ENCODE results near the gene SASH1. TPM values are rescaled to one million over a fixed set of nuclear protein-coding genes. Genes with fewer than 3 reads are reported as not detected.

Gene SASH1
- total RNA-seq, 5 donors from 2014 or later (not counting 1 experiment from before 2014, with no cell fraction given) = 0.26 to 5.5 (median 0.95) TPM

- no peak overlapping the region for H3K27ac Mint-ChIP-seq
- no peaks in the 10 kb centered on the region for H3K36me3 Mint-ChIP-seq
- no peak overlapping the region for H3K4me3 Mint-ChIP-seq
- CTCF ChIA-PET = no interaction called here
- Histone ChIP-seq H3K4me1 (ENCODE audit: control insufficient read depth in 1 of 2, extremely low read depth in 1 of 2, insufficient read depth in 2 of 2, low read length in 2 of 2) (no peaks in the 10 kb centered on the region), H3K36me3 (ENCODE audit: control insufficient read depth in 2 of 2, extremely low read depth in 1 of 2, insufficient read depth in 1 of 2, low read length in 1 of 2) (no peaks in the 10 kb centered on the region), H3K9me3 (no peaks in the 10 kb centered on the region), H3K27ac (ENCODE audit: low read length) (no peak overlapping the region), H3K4me3 (ENCODE audit: control insufficient read depth in 1 of 2, extremely low read depth in 1 of 2, low read length in 1 of 2) (no peak overlapping the region), H3K27me3 (replicated peaks in 1 of 2; ENCODE audit: control insufficient read depth in 2 of 2, extremely low read depth in 1 of 2, insufficient read depth in 2 of 2, low read length in 1 of 2) (peaks cover 0 to 2% of the 10 kb centered on the region in 2 experiments)
- no peaks in the 10 kb centered on the region for H3K4me1 Mint-ChIP-seq
- DNase-seq = no peak
- POLR2A ChIA-PET = no interaction called here
- WGBS (ENCODE audit: insufficient coverage) = 20% methylated on average over 1 of the region's 5 CpGs
- ATAC-seq (replicated peaks in 1 of 4) = no peak
- H3K27me3 Mint-ChIP-seq = peaks cover 6 to 16% of the 10 kb centered on the region in 2 donors
- H3K9me3 Mint-ChIP-seq = no peaks in the 10 kb centered on the region
These were observed 76.8 kb downstream of the SASH1 start for GRCh38 chr6:148419430-148419829.

- DNase-seq (no peak), ATAC-seq (replicated peaks in 1 of 4) (no peak)
- Histone ChIP-seq H3K4me1 (ENCODE audit: control insufficient read depth in 1 of 2, extremely low read depth in 1 of 2, insufficient read depth in 2 of 2, low read length in 2 of 2) (no peaks in the 10 kb centered on the region), H3K27me3 (replicated peaks in 1 of 2; ENCODE audit: control insufficient read depth in 2 of 2, extremely low read depth in 1 of 2, insufficient read depth in 2 of 2, low read length in 1 of 2) (peaks cover 0 to 1% of the 10 kb centered on the region in 2 experiments), H3K36me3 (ENCODE audit: control insufficient read depth in 2 of 2, extremely low read depth in 1 of 2, insufficient read depth in 1 of 2, low read length in 1 of 2) (no peaks in the 10 kb centered on the region), H3K27ac (ENCODE audit: low read length) (no peak overlapping the region), H3K9me3 (no peaks in the 10 kb centered on the region), H3K4me3 (ENCODE audit: control insufficient read depth in 1 of 2, extremely low read depth in 1 of 2, low read length in 1 of 2) (no peak overlapping the region)
- H3K27me3 Mint-ChIP-seq = peaks cover 6 to 20% of the 10 kb centered on the region in 2 donors
- H3K9me3 Mint-ChIP-seq = no peaks in the 10 kb centered on the region
- ChIA-PET POLR2A (no interaction called here), CTCF (no interaction called here)
- H3K4me3 Mint-ChIP-seq = no peak overlapping the region
- peaks cover 0 to 3% (median 0%) of the 10 kb centered on the region in 3 donors for H3K4me1 Mint-ChIP-seq
- H3K27ac Mint-ChIP-seq = no peak overlapping the region
- WGBS (ENCODE audit: insufficient coverage) = no CpG with 5 or more reads among the region's 4 CpGs
- no peaks in the 10 kb centered on the region for H3K36me3 Mint-ChIP-seq
These were observed 79.4 kb downstream of the SASH1 start for GRCh38 chr6:148422085-148422484.

GRCh38 chr6:148423133-148423532 lies 80.5 kb downstream of the SASH1 start:
- no peak for ATAC-seq (replicated peaks in 1 of 4)
- Histone ChIP-seq H3K4me3 (ENCODE audit: control insufficient read depth in 1 of 2, extremely low read depth in 1 of 2, low read length in 1 of 2) (no peak overlapping the region), H3K9me3 (no peaks in the 10 kb centered on the region), H3K27ac (ENCODE audit: low read length) (no peak overlapping the region), H3K4me1 (ENCODE audit: control insufficient read depth in 1 of 2, extremely low read depth in 1 of 2, insufficient read depth in 2 of 2, low read length in 2 of 2) (no peaks in the 10 kb centered on the region), H3K27me3 (replicated peaks in 1 of 2; ENCODE audit: control insufficient read depth in 2 of 2, extremely low read depth in 1 of 2, insufficient read depth in 2 of 2, low read length in 1 of 2) (no peaks in the 10 kb centered on the region), H3K36me3 (ENCODE audit: control insufficient read depth in 2 of 2, extremely low read depth in 1 of 2, insufficient read depth in 1 of 2, low read length in 1 of 2) (no peaks in the 10 kb centered on the region)
- Mint-ChIP-seq H3K4me3 (no peak overlapping the region), H3K9me3 (no peaks in the 10 kb centered on the region), H3K36me3 (no peaks in the 10 kb centered on the region), H3K4me1 (peaks cover 0 to 3% (median 0%) of the 10 kb centered on the region in 3 donors), H3K27me3 (peaks cover 6 to 20% of the 10 kb centered on the region in 2 donors), H3K27ac (no peak overlapping the region)
- CTCF ChIA-PET = no interaction called here
- DNase-seq = no peak
- WGBS (ENCODE audit: insufficient coverage) = no CpG with 5 or more reads among the region's 4 CpGs
- POLR2A ChIA-PET = no interaction called here

- ChIA-PET CTCF (no interaction called here), POLR2A (no interaction called here)
- H3K4me1 ChIP-seq (ENCODE audit: control insufficient read depth in 1 of 2, extremely low read depth in 1 of 2, insufficient read depth in 2 of 2, low read length in 2 of 2) = no peaks in the 10 kb centered on the region
- no peaks in the 10 kb centered on the region for H3K27me3 ChIP-seq (replicated peaks in 1 of 2; ENCODE audit: control insufficient read depth in 2 of 2, extremely low read depth in 1 of 2, insufficient read depth in 2 of 2, low read length in 1 of 2)
- H3K4me3 ChIP-seq (ENCODE audit: control insufficient read depth in 1 of 2, extremely low read depth in 1 of 2, low read length in 1 of 2) = no peak overlapping the region
- no peak for DNase-seq
- ATAC-seq (replicated peaks in 1 of 4) = no peak
- no peak overlapping the region for H3K27ac Mint-ChIP-seq
- peaks cover 2 to 14% of the 10 kb centered on the region in 2 donors for H3K27me3 Mint-ChIP-seq
- no peaks in the 10 kb centered on the region for H3K9me3 Mint-ChIP-seq
- H3K27ac ChIP-seq (ENCODE audit: low read length) = no peak overlapping the region
- peaks cover 0 to 3% (median 0%) of the 10 kb centered on the region in 3 donors for H3K4me1 Mint-ChIP-seq
- H3K4me3 Mint-ChIP-seq = no peak overlapping the region
- no peaks in the 10 kb centered on the region for H3K36me3 ChIP-seq (ENCODE audit: control insufficient read depth in 2 of 2, extremely low read depth in 1 of 2, insufficient read depth in 1 of 2, low read length in 1 of 2)
- WGBS (ENCODE audit: insufficient coverage) = 70% methylated on average over 2 of the region's 9 CpGs
- H3K9me3 ChIP-seq = no peaks in the 10 kb centered on the region
- no peaks in the 10 kb centered on the region for H3K36me3 Mint-ChIP-seq
These were observed 81.1 kb downstream of the SASH1 start for GRCh38 chr6:148423601-148424270.

- no CpG with 5 or more reads among the region's 2 CpGs for WGBS (ENCODE audit: insufficient coverage)
- no peak overlapping the region for H3K27ac Mint-ChIP-seq
- CTCF ChIA-PET = no interaction called here
- Histone ChIP-seq H3K27me3 (replicated peaks in 1 of 2; ENCODE audit: control insufficient read depth in 2 of 2, extremely low read depth in 1 of 2, insufficient read depth in 2 of 2, low read length in 1 of 2) (no peaks in the 10 kb centered on the region), H3K27ac (ENCODE audit: low read length) (no peak overlapping the region), H3K4me1 (ENCODE audit: control insufficient read depth in 1 of 2, extremely low read depth in 1 of 2, insufficient read depth in 2 of 2, low read length in 2 of 2) (no peaks in the 10 kb centered on the region), H3K9me3 (no peaks in the 10 kb centered on the region), H3K36me3 (ENCODE audit: control insufficient read depth in 2 of 2, extremely low read depth in 1 of 2, insufficient read depth in 1 of 2, low read length in 1 of 2) (no peaks in the 10 kb centered on the region), H3K4me3 (ENCODE audit: control insufficient read depth in 1 of 2, extremely low read depth in 1 of 2, low read length in 1 of 2) (no peak overlapping the region)
- peaks cover 2 to 7% of the 10 kb centered on the region in 2 donors for H3K27me3 Mint-ChIP-seq
- POLR2A ChIA-PET = interaction anchor here in 1 of 2 donors (0.6 kb wide), 1 partner anchor 980 kb away, joined by 3 read pairs; no protein-coding TSS in a partner anchor
- ATAC-seq (replicated peaks in 1 of 4) (no peak), DNase-seq (no peak)
- H3K9me3 Mint-ChIP-seq = no peaks in the 10 kb centered on the region
- no peak overlapping the region for H3K4me3 Mint-ChIP-seq
- H3K36me3 Mint-ChIP-seq = no peaks in the 10 kb centered on the region
- H3K4me1 Mint-ChIP-seq = peaks cover 0 to 3% (median 0%) of the 10 kb centered on the region in 3 donors
These were observed 82.8 kb downstream of the SASH1 start for GRCh38 chr6:148425443-148425842.

GRCh38 chr6:148426317-148426977 lies 83.8 kb downstream of the SASH1 start:
- Histone ChIP-seq H3K36me3 (ENCODE audit: control insufficient read depth in 2 of 2, extremely low read depth in 1 of 2, insufficient read depth in 1 of 2, low read length in 1 of 2) (no peaks in the 10 kb centered on the region), H3K4me3 (ENCODE audit: control insufficient read depth in 1 of 2, extremely low read depth in 1 of 2, low read length in 1 of 2) (no peak overlapping the region), H3K9me3 (no peaks in the 10 kb centered on the region), H3K27me3 (replicated peaks in 1 of 2; ENCODE audit: control insufficient read depth in 2 of 2, extremely low read depth in 1 of 2, insufficient read depth in 2 of 2, low read length in 1 of 2) (no peaks in the 10 kb centered on the region), H3K27ac (ENCODE audit: low read length) (no peak overlapping the region), H3K4me1 (ENCODE audit: control insufficient read depth in 1 of 2, extremely low read depth in 1 of 2, insufficient read depth in 2 of 2, low read length in 2 of 2) (no peaks in the 10 kb centered on the region)
- peaks cover 0 to 3% (median 0%) of the 10 kb centered on the region in 3 donors for H3K4me1 Mint-ChIP-seq
- 44% methylated on average over 6 of the region's 9 CpGs for WGBS (ENCODE audit: insufficient coverage)
- no peaks in the 10 kb centered on the region for H3K9me3 Mint-ChIP-seq
- H3K27me3 Mint-ChIP-seq = peaks cover 2 to 7% of the 10 kb centered on the region in 2 donors
- DNase-seq = no peak
- ChIA-PET POLR2A (no interaction called here), CTCF (no interaction called here)
- no peak overlapping the region for H3K27ac Mint-ChIP-seq
- no peak for ATAC-seq (replicated peaks in 1 of 4)
- H3K36me3 Mint-ChIP-seq = no peaks in the 10 kb centered on the region
- no peak overlapping the region for H3K4me3 Mint-ChIP-seq

Data from T-cell (primary cell).